Trophoblast cell (in vitro differentiated cells and primary cell): Measurements from ENCODE around the gene PEX7.

Experiments used
- DNase-seq, 2 donors: peaks; one replicate each; pipeline ENCODE4 v3.0.0-alpha.2; 2016
- H2AFZ ChIP-seq: 2 replicates; pipeline ENCODE4 v1.6.1; 2013; ENCODE audit warnings: low read length, moderate library complexity, mild to moderate bottlenecking; ENCODE audit not compliant: insufficient read depth, poor library complexity
- H2AK5ac ChIP-seq: 2 replicates; pipeline ENCODE4 v1.6.1; 2013; ENCODE audit warnings: mild to moderate bottlenecking, low read length
- H2BK120ac ChIP-seq: 2 replicates; pipeline ENCODE4 v1.6.1; 2013; ENCODE audit warnings: low read length, mild to moderate bottlenecking, moderate library complexity; ENCODE audit not compliant: insufficient read depth, poor library complexity
- H2BK12ac ChIP-seq: 2 replicates; pipeline ENCODE4 v1.6.1; 2013; ENCODE audit warnings: mild to moderate bottlenecking, low read length, moderate library complexity
- H2BK5ac ChIP-seq: 2 replicates; pipeline ENCODE4 v1.6.1; 2013; ENCODE audit warnings: low read length, low read depth, moderate library complexity, mild to moderate bottlenecking; ENCODE audit not compliant: poor library complexity
- H3K14ac ChIP-seq: 2 replicates; pipeline ENCODE4 v1.6.1; 2013; ENCODE audit warnings: mild to moderate bottlenecking, low read length
- H3K18ac ChIP-seq: 2 replicates; pipeline ENCODE4 v1.6.1; 2013; ENCODE audit warnings: mild to moderate bottlenecking, low read length
- H3K23ac ChIP-seq: 2 replicates; pipeline ENCODE4 v1.6.1; 2013; ENCODE audit warnings: low read length
- H3K27ac ChIP-seq: 2 replicates; pipeline ENCODE4 v1.5.1; 2013; ENCODE audit warnings: low read depth, mild to moderate bottlenecking, inconsistent platforms, low read length, moderate library complexity
- H3K27me3 ChIP-seq: 2 replicates; pipeline ENCODE4 v1.6.1; 2013; ENCODE audit warnings: inconsistent platforms, mild to moderate bottlenecking, low read length, moderate library complexity; ENCODE audit not compliant: insufficient read depth
- H3K36me3 ChIP-seq, 2 experiments: 1 replicate in 1 of 2; 2 replicates in 1 of 2; pipeline ENCODE4 v1.6.1; 2013; ENCODE audit warnings: low read length in 2 of 2, mild to moderate bottlenecking in 2 of 2, moderate library complexity in 1 of 2; ENCODE audit not compliant: insufficient read depth in 2 of 2, control insufficient read depth in 1 of 2
- H3K4ac ChIP-seq: 2 replicates; pipeline ENCODE4 v1.6.1; 2013; ENCODE audit warnings: low read depth, mild to moderate bottlenecking, low read length, moderate library complexity
- H3K4me1 ChIP-seq, 2 experiments: 1 replicate in 1 of 2; 2 replicates in 1 of 2; pipeline ENCODE4 v1.6.1; 2013; ENCODE audit warnings: low read length in 2 of 2, mild to moderate bottlenecking in 2 of 2, moderate library complexity in 1 of 2; ENCODE audit not compliant: insufficient read depth in 2 of 2, control insufficient read depth in 1 of 2
- H3K4me2 ChIP-seq: 2 replicates; pipeline ENCODE4 v1.6.1; 2013; ENCODE audit warnings: inconsistent platforms, mild to moderate bottlenecking, low read length, moderate library complexity
- H3K4me3 ChIP-seq: 2 replicates; pipeline ENCODE4 v1.5.1; 2013; ENCODE audit warnings: mild to moderate bottlenecking, low read depth, low read length, inconsistent platforms
- H3K79me1 ChIP-seq: one replicate; pipeline ENCODE4 v1.6.1; 2013; ENCODE audit warnings: low read length
- H3K79me2 ChIP-seq: 2 replicates; pipeline ENCODE4 v1.6.1; 2013; ENCODE audit warnings: low read length, mild to moderate bottlenecking; ENCODE audit not compliant: control insufficient read depth, insufficient read depth, poor library complexity
- H3K9ac ChIP-seq: 2 replicates; pipeline ENCODE4 v1.6.1; 2013; ENCODE audit warnings: mild to moderate bottlenecking, low read length
- H3K9me3 ChIP-seq: 2 replicates; pipeline ENCODE4 v1.6.1; 2013; ENCODE audit warnings: low read depth, mild to moderate bottlenecking, control low read depth, inconsistent platforms, low read length; ENCODE audit not compliant: insufficient read depth
- H4K12ac ChIP-seq: 2 replicates; pipeline ENCODE4 v1.6.1; 2013; ENCODE audit warnings: low read depth, mild to moderate bottlenecking, low read length, moderate library complexity
- H4K8ac ChIP-seq: 2 replicates; pipeline ENCODE4 v1.6.1; 2013; ENCODE audit warnings: low read depth, mild to moderate bottlenecking, low read length, moderate library complexity
- H4K91ac ChIP-seq: one replicate; pipeline ENCODE4 v1.6.1; 2013; ENCODE audit warnings: low read depth, mild to moderate bottlenecking, low read length, moderate library complexity
- WGBS: extraction: QIAGEN DNeasy Blood & Tissue Kit; methylation state at CpG from one replicate; pipeline ENCODE4 v1.1.7; 2013; ENCODE audit warnings: missing lambda C conversion rate; ENCODE audit not compliant: insufficient read length, insufficient coverage; ENCODE audit errors: extremely low coverage; 5-methylcytosine and 5-hydroxymethylcytosine counted together

PEX7 gene

GRCh38 chr6:136921936-136922684 is 99.7 kb downstream of the PEX7 start, which contains the start of gene SLC35D3:
Gene SLC35D3 (plus strand): TSS chr6:136922301. CDS start chr6:136922429, 128 bp downstream.
- H3K27me3 ChIP-seq, result peaks cover 40% of the 10 kb centered on the region
- peaks cover 7% of the 10 kb centered on the region for H3K9me3 ChIP-seq
- no peak within 1 kb of the TSS for H4K12ac ChIP-seq
- peak within 1 kb of the TSS; percentile 67 for H2AFZ ChIP-seq
- no peak within 1 kb of the TSS for H2BK12ac ChIP-seq
- H3K4me1 ChIP-seq, result peaks cover 16 to 20% of the 10 kb centered on the region in 2 experiments
- H3K14ac ChIP-seq, result no peak within 1 kb of the TSS
- peak within 1 kb of the TSS; percentile 66 for H3K4me3 ChIP-seq
- no peak within 1 kb of the TSS for H2BK120ac ChIP-seq
- no peak within 1 kb of the TSS for H3K27ac ChIP-seq
- H3K79me2 ChIP-seq, result no peaks in the 10 kb centered on the region
- whole genome bisulfite sequencing, result no CpG with 5 or more reads among the region's 86 CpGs
- no peaks in the 10 kb centered on the region for H3K36me3 ChIP-seq
- no peak within 1 kb of the TSS for H3K9ac ChIP-seq
- H3K23ac ChIP-seq, result no peak within 1 kb of the TSS
- no peak within 1 kb of the TSS for H4K91ac ChIP-seq
- no peak within 1 kb of the TSS for H3K4ac ChIP-seq
- no peaks in the 10 kb centered on the region for H3K79me1 ChIP-seq
- no peak within 1 kb of the TSS for H2BK5ac ChIP-seq
- peak within 1 kb of the TSS; percentile 99 for H3K4me2 ChIP-seq
- peak within 1 kb of the TSS; percentile 32 for H4K8ac ChIP-seq
- peak in 1 of 2 donors; percentile 27 for DNase-seq
- no peak within 1 kb of the TSS for H3K18ac ChIP-seq
- no peak within 1 kb of the TSS for H2AK5ac ChIP-seq

- Histone ChIP-seq H4K91ac (no peak overlapping the region), H3K36me3 (no peaks in the 10 kb centered on the region), H3K27ac (no peak overlapping the region), H3K4me3 (peak overlapping the region; percentile 66), H3K18ac (no peak overlapping the region), H3K4ac (no peak overlapping the region), H2AFZ (peak overlapping the region; percentile 50), H3K79me2 (no peaks in the 10 kb centered on the region), H2AK5ac (no peak overlapping the region), H3K9me3 (peaks cover 7% of the 10 kb centered on the region), H2BK120ac (no peak overlapping the region), H3K4me2 (peak overlapping the region; percentile 99), H3K79me1 (no peaks in the 10 kb centered on the region), H3K23ac (no peak overlapping the region), H3K4me1 (peaks cover 16 to 20% of the 10 kb centered on the region in 2 experiments), H3K14ac (no peak overlapping the region), H4K8ac (peak overlapping the region; percentile 32), H4K12ac (no peak overlapping the region), H2BK12ac (no peak overlapping the region), H3K9ac (no peak overlapping the region), H3K27me3 (peaks cover 40% of the 10 kb centered on the region), H2BK5ac (no peak overlapping the region)
- WGBS, result no CpG with 5 or more reads among the region's 29 CpGs
- DNase-seq, result no peak
Observed at GRCh38 chr6:136922685-136923006, 100.3 kb downstream of the PEX7 start.

GRCh38 chr6:136923116-136923953 is 100.9 kb downstream of the PEX7 start:
- Histone ChIP-seq H4K8ac (no peak overlapping the region), H3K79me1 (no peaks in the 10 kb centered on the region), H3K14ac (no peak overlapping the region), H3K4ac (no peak overlapping the region), H2AK5ac (no peak overlapping the region), H2AFZ (no peak overlapping the region), H4K91ac (no peak overlapping the region), H3K9ac (no peak overlapping the region), H3K27me3 (peaks cover 40% of the 10 kb centered on the region), H3K4me1 (peaks cover 16 to 20% of the 10 kb centered on the region in 2 experiments), H3K4me2 (no peak overlapping the region), H3K36me3 (no peaks in the 10 kb centered on the region), H2BK5ac (no peak overlapping the region), H3K79me2 (no peaks in the 10 kb centered on the region), H2BK120ac (no peak overlapping the region), H4K12ac (no peak overlapping the region), H3K27ac (no peak overlapping the region), H3K18ac (no peak overlapping the region), H3K4me3 (no peak overlapping the region), H3K23ac (no peak overlapping the region), H2BK12ac (no peak overlapping the region), H3K9me3 (peaks cover 7% of the 10 kb centered on the region)
- peak in 1 of 2 donors; percentile 31 for DNase-seq
- WGBS, result no CpG with 5 or more reads among the region's 65 CpGs

GRCh38 chr6:136923954-136924673 is 101.7 kb downstream of the PEX7 start:
- Histone ChIP-seq H3K4ac (no peak overlapping the region), H2BK120ac (no peak overlapping the region), H3K36me3 (no peaks in the 10 kb centered on the region), H3K18ac (no peak overlapping the region), H3K27me3 (peaks cover 40% of the 10 kb centered on the region), H3K14ac (no peak overlapping the region), H2AK5ac (no peak overlapping the region), H3K79me2 (no peaks in the 10 kb centered on the region), H3K9me3 (peaks cover 7% of the 10 kb centered on the region), H3K4me2 (no peak overlapping the region), H3K79me1 (no peaks in the 10 kb centered on the region), H2AFZ (no peak overlapping the region), H4K8ac (no peak overlapping the region), H3K4me1 (peaks cover 16 to 20% of the 10 kb centered on the region in 2 experiments), H4K12ac (no peak overlapping the region), H3K27ac (no peak overlapping the region), H3K9ac (no peak overlapping the region), H4K91ac (no peak overlapping the region), H3K23ac (no peak overlapping the region), H2BK5ac (no peak overlapping the region), H3K4me3 (no peak overlapping the region), H2BK12ac (no peak overlapping the region)
- no CpG with 5 or more reads among the region's 40 CpGs for WGBS
- DNase-seq, result no peak
